ENCODE measurements around the gene PLCB1. TPM values are rescaled to one million over a fixed set of nuclear protein-coding genes. Genes with fewer than 3 reads are reported as not detected.

PLCB1 gene
- total and polyA plus RNA-seq, 2 donors (not counting 3 experiments of a cell fraction or from before 2014, with no cell fraction given) = 10.2 to 53.4 TPM

GRCh38 chr20:8344106-8344505 is 212.0 kb downstream of the PLCB1 start:
- Histone ChIP-seq H3K9me1 (replicated peaks; ENCODE audit: control insufficient read depth, extremely low read depth, insufficient read depth, low read length) (no peaks in the 10 kb centered on the region), H3K4me3 (replicated peaks in 1 of 3; ENCODE audit: insufficient read depth in 1 of 3, low read depth in 1 of 3, low read length in 3 of 3) (no peak overlapping the region), H3K79me2 (ENCODE audit: control insufficient read depth, insufficient read depth, low read length) (no peaks in the 10 kb centered on the region), H4K20me1 (replicated peaks; ENCODE audit: control insufficient read depth, extremely low read depth, insufficient read depth, low read length) (no peaks in the 10 kb centered on the region), H3K9me3 (replicated peaks; ENCODE audit: control insufficient read depth, insufficient read depth, low read length) (no peaks in the 10 kb centered on the region), H3K27ac (ENCODE audit: insufficient read depth, low read depth, low read length) (no peak overlapping the region), H3K4me1 (ENCODE audit: control insufficient read depth, extremely low read depth, insufficient read depth, low read length) (peaks cover 4% of the 10 kb centered on the region), H3K4me2 (ENCODE audit: insufficient read depth, low read length) (no peak overlapping the region), H3K9ac (replicated peaks; ENCODE audit: extremely low read depth, insufficient read depth, low read length) (no peak overlapping the region), H2AFZ (ENCODE audit: low read depth, low read length) (no peak overlapping the region), H3K36me3 (ENCODE audit: control insufficient read depth in 2 of 2, extremely low read depth in 1 of 2, insufficient read depth in 2 of 2, low read length in 2 of 2) (no peaks in the 10 kb centered on the region), H3K27me3 (ENCODE audit: control insufficient read depth in 2 of 2, insufficient read depth in 2 of 2, low read length in 2 of 2) (no peaks in the 10 kb centered on the region)
- BruUV-seq (replicated peaks) = no TSS peak
- dilution Hi-C loops (cut with MboI; ENCODE audit: extremely low pct_ligation_motif_present, low sequenced_read_pairs) (no loop called here), intact Hi-C loops (cut with micrococcal nuclease) (no loop called here)
- no peak for TF ChIP-seq POLR2AphosphoS5 (IDR thresholded peaks at IDR 0.05; ENCODE audit: insufficient read depth, low read depth, low read length)
- no peak for TF ChIP-seq FOS (IDR thresholded peaks at IDR 0.05; ENCODE audit: borderline replicate concordance, insufficient read depth, low read length)
- TF ChIP-seq MYC (IDR thresholded peaks at IDR 0.05; ENCODE audit: low read depth, low read length) = no peak
- no peak for TF ChIP-seq GATA2 (IDR thresholded peaks at IDR 0.05; ENCODE audit: insufficient read depth, insufficient read length, low read depth, low read length)
- no peak for TF ChIP-seq POLR2A (IDR thresholded peaks at IDR 0.05; ENCODE audit: low read depth, low read length)
- TF ChIP-seq JUN (IDR thresholded peaks at IDR 0.05; ENCODE audit: borderline replicate concordance, insufficient read depth, insufficient read length, low read depth) = no peak
- no peak for TF ChIP-seq CTCF (IDR thresholded peaks at IDR 0.05; ENCODE audit: extremely low read depth in 1 of 2, insufficient read depth in 1 of 2, low read depth in 1 of 2, low read length in 2 of 2)
- no peak for TF ChIP-seq EZH2 (IDR thresholded peaks at IDR 0.05; ENCODE audit: borderline replicate concordance, low read depth, low read length, severe bottlenecking)
- TF ChIP-seq MAX (IDR thresholded peaks at IDR 0.05; ENCODE audit: insufficient read depth, insufficient read length) = no peak
- FAIRE-seq (no peak), DNase-seq (ENCODE audit: low read depth, low spot score) (no peak)
- CTCF ChIA-PET = interaction anchor here (1.0 to 1.3 kb wide), 2 partner anchors 21 to 378 kb away, joined by 3 read pairs; no protein-coding TSS in a partner anchor
- POLR2A ChIA-PET = no interaction called here
